K562 (cell line): ENCODE data around the gene PXN. TPM values are rescaled to one million over a fixed set of nuclear protein-coding genes. Genes with fewer than 3 reads are reported as not detected.

Experiments used
- ATAC-seq: fragments of 200-7000 bp; cut with Tn5 transposase; 3 replicates; pipeline ENCODE4 v1.9.1; 2020; ENCODE audit warnings: moderate library complexity
- BruUV-seq: library from RNA; stranded (reverse); fragments of 400-500 nt; replicated peaks from 2 replicates; lab custom pipeline; 2021; lab: Mats Ljungman, UMichigan
- CTCF ChIA-PET: fragments of 300-600 bp; formaldehyde crosslinking; extraction: SDS; loops from one replicate; lab custom pipeline; 2021; ENCODE audit warnings: low intra/inter-chr PET ratio; lab: Yijun Ruan, JAX
- POLR2A ChIA-PET: fragments of 300-600, 350-650 bp; sonication (Branson Sonifier 250); formaldehyde crosslinking; extraction: SDS; loops from one replicate; lab custom pipeline; 2021; ENCODE audit warnings: antibody characterized with exemption, inconsistent platforms; lab: Yijun Ruan, JAX
- DNase-seq, 4 experiments: peaks; one replicate each; pipeline versions ENCODE4 v3.0.0 to v3.0.0-alpha.2; 2011 to 2018; ENCODE audit warnings: low spot score in 3 of 4, mixed read lengths in 3 of 4; ENCODE audit errors: extremely low read depth in 1 of 4
- FAIRE-seq: peaks from 2 replicates; lab custom pipeline; 2011; peaks lifted over from hg19 to GRCh38; lab: Jason Lieb, UNC
- H2AFZ ChIP-seq: 2 replicates; pipeline ENCODE4 v1.6.0; 2011; ENCODE audit warnings: low read depth, low read length, control low read depth, inconsistent platforms
- H3K27ac ChIP-seq: fragments of 200-600 bp; 3 replicates; pipeline ENCODE4 v1.8.0; 2011; ENCODE audit warnings: low read depth, mild to moderate bottlenecking, control low read depth, inconsistent platforms, low read length, moderate library complexity, mixed read lengths; ENCODE audit errors: extremely low read depth
- H3K27me3 ChIP-seq, 2 experiments: fragments of 300-600 bp in 1 of 2; 2 replicates in 1 of 2; 3 replicates in 1 of 2; pipeline versions ENCODE4 v1.6.0 to v1.8.0; 2011; ENCODE audit warnings: inconsistent platforms in 2 of 2, low read length in 2 of 2, mild to moderate bottlenecking in 1 of 2, mixed read lengths in 1 of 2, moderate library complexity in 1 of 2; ENCODE audit not compliant: control insufficient read depth in 2 of 2, insufficient read depth in 2 of 2
- H3K36me3 ChIP-seq: fragments of 300-600 bp; 3 replicates; pipeline ENCODE4 v1.8.0; 2011; ENCODE audit warnings: mild to moderate bottlenecking, low read length, inconsistent platforms; ENCODE audit not compliant: control insufficient read depth, insufficient read depth
- H3K4me1 ChIP-seq, 2 experiments: fragments of 200-600 bp in 1 of 2; replicated peaks in 1 of 2; 2 replicates in 1 of 2; 3 replicates in 1 of 2; pipeline versions ENCODE4 v1.5.1 to v1.8.0; 2011; ENCODE audit warnings: inconsistent platforms in 2 of 2, low read length in 2 of 2, mild to moderate bottlenecking in 1 of 2, mixed read lengths in 1 of 2, moderate library complexity in 1 of 2; ENCODE audit not compliant: control insufficient read depth in 2 of 2, insufficient read depth in 2 of 2
- H3K4me2 ChIP-seq: 2 replicates; pipeline ENCODE4 v1.6.1; 2011; ENCODE audit warnings: low read length, control low read depth, inconsistent platforms, mixed read lengths; ENCODE audit not compliant: insufficient read depth
- H3K4me3 ChIP-seq: fragments of 200-600 bp; sonication (generic), shearing (Covaris generic); 2 replicates; pipeline ENCODE4 v1.5.1; 2016; ENCODE audit warnings: control low read depth, inconsistent platforms
- H3K79me2 ChIP-seq: fragments of 200-600 bp; 3 replicates; pipeline ENCODE4 v1.8.0; 2011; ENCODE audit warnings: low read length, inconsistent platforms; ENCODE audit not compliant: control insufficient read depth, insufficient read depth
- H3K9ac ChIP-seq, 2 experiments: 2 replicates each; pipeline versions ENCODE4 v1.6.0 to v1.6.1; 2011; ENCODE audit warnings: low read depth in 2 of 2, low read length in 2 of 2, control low read depth in 1 of 2, inconsistent platforms in 1 of 2, mild to moderate bottlenecking in 1 of 2, mixed read lengths in 1 of 2; ENCODE audit not compliant: insufficient read depth in 1 of 2
- H3K9me1 ChIP-seq: one replicate; pipeline ENCODE4 v1.6.0; 2011; ENCODE audit warnings: inconsistent platforms, mild to moderate bottlenecking, low read length, moderate library complexity; ENCODE audit not compliant: control insufficient read depth, insufficient read depth
- H3K9me3 ChIP-seq: replicated peaks from 2 replicates; pipeline ENCODE4 v1.5.1; 2011; ENCODE audit warnings: low read depth, low read length, inconsistent platforms; ENCODE audit not compliant: control insufficient read depth, insufficient read depth
- H4K20me1 ChIP-seq: replicated peaks from 2 replicates; pipeline ENCODE4 v1.6.1; 2011; ENCODE audit warnings: low read length, inconsistent platforms, mixed read lengths; ENCODE audit not compliant: control insufficient read depth, insufficient read depth
- FOXK1 ChIP-seq: sonication (generic); formaldehyde crosslinking; IDR thresholded peaks from 2 replicates; pipeline ENCODE4 v1.8.0; 2022; ENCODE audit warnings: missing genetic modification reagents, mild to moderate bottlenecking, borderline replicate concordance
- HLTF ChIP-seq: fragments of 450-650 bp; IDR thresholded peaks from 2 replicates; pipeline ENCODE4 v1.6.1; 2016
- NFATC3 ChIP-seq: fragments of 450-650 bp; IDR thresholded peaks from 2 replicates; pipeline ENCODE4 v1.6.1; 2017; ENCODE audit warnings: mild to moderate bottlenecking
- TAL1 ChIP-seq: fragments of 450-650 bp; IDR thresholded peaks from 2 replicates; pipeline ENCODE4 v1.6.1; 2016; ENCODE audit warnings: mild to moderate bottlenecking
- USF1 ChIP-seq: sonication (generic); formaldehyde crosslinking; IDR thresholded peaks from 2 replicates; pipeline ENCODE4 v1.9.0; 2022; ENCODE audit warnings: mild to moderate bottlenecking, missing genetic modification reagents
- WGBS: fragments of 100-300 bp; shearing (Covaris generic); methylation state at CpG from one replicate; pipeline ENCODE4 v1.1.6; 2016; ENCODE audit warnings: low coverage, mixed read lengths; ENCODE audit not compliant: insufficient coverage; ENCODE audit errors: missing lambda C conversion rate; 5-methylcytosine and 5-hydroxymethylcytosine counted together
- in situ Hi-C: fragments of 300-500 bp; cut with MboI; formaldehyde crosslinking; loops from 4 replicates; pipeline ENCODE4 v1.15.0; 2018; ENCODE audit warnings: inconsistent platforms, mixed read lengths
- intact Hi-C: fragments of 100-400 bp; cut with micrococcal nuclease; formaldehyde crosslinking; loops from 2 replicates; pipeline ENCODE4 v1.14.2; 2022
- polyA plus RNA-seq, 8 experiments: library from polyadenylated mRNA; depleted of rRNA in 4 of 8; stranded (reverse) in 5 of 8; unstranded in 3 of 8; fragments of >200 nt; fragmentation: Nextera tagmentation in 2 of 8; fragmentation: Illumina TruSeq in 1 of 8; extraction: Ambion mirVana in 2 of 8; extraction: Trizol in 1 of 8; gene quantifications; 2 replicates each; pipeline versions ENCODE4 v1.2.1 to v1.2.3, GENCODE V29; 2011 to 2014; ENCODE audit warnings: inconsistent platforms in 1 of 8, missing spikeins in 1 of 8
- total RNA-seq, 7 experiments: library from RNA; depleted of rRNA in 6 of 7; stranded (reverse); fragments of >200 nt in 6 of 7; fragmentation: Illumina TruSeq in 2 of 7; extraction: Trizol in 2 of 7; gene quantifications; 2 replicates each; pipeline versions ENCODE4 v1.2.1 to v1.2.3, GENCODE V29; 2011 to 2021; ENCODE audit warnings: low replicate concordance in 1 of 7
- TF ChIP-seq, protein P1 (sequence below), 2 experiments: fragments of 450-650 bp in 1 of 2; IDR thresholded peaks; 2 replicates each; pipeline ENCODE4 v1.6.1; 2011 to 2017; ENCODE audit warnings: low read depth in 2 of 2, antibody characterized with exemption in 1 of 2, borderline replicate concordance in 1 of 2, low read length in 1 of 2, mild to moderate bottlenecking in 1 of 2, mixed read lengths in 1 of 2; ENCODE audit not compliant: control insufficient read depth in 1 of 2
- TF ChIP-seq, protein P2 (sequence below): IDR thresholded peaks from 2 replicates; pipeline ENCODE4 v1.6.1; 2016; ENCODE audit warnings: missing genetic modification characterization, missing compliant biosample characterization

The PXN gene
- total and polyA plus RNA-seq, 9 of the 15 experiments (the other 6 are each of a cell fraction or from before 2014, with no cell fraction given) = 4.0 to 74.1 (median 18.6) TPM

DNA sequence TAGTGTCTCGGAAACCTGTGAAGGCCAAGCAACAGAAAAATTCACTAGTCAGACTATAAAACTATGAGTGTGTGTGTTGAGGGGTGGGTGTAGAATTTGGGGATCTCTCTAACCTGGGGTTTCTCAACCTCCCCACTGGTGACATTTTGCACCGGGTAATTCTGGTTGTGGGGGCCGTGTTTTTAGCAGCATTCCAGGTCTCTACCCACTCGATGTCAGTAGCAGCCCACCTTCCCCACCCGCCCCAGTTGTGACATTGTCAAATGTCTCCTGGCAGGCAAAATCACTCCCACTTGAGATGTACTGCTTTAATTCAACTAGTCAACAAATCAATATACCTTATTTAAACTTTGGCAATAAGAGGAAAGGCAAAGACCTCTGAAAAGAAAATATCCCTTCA is 75.1 kb downstream of the PXN start:
- Histone ChIP-seq H3K4me1 (peaks cover 12% of the 10 kb centered on the region in 2 experiments; a peak in 4 of 5 replicates), H3K4me2 (no peak overlapping the region), H3K79me2 (peaks cover 84% of the 10 kb centered on the region), H3K4me3 (no peak overlapping the region), H3K9me3 (no peaks in the 10 kb centered on the region), H3K27ac (no peak overlapping the region), H4K20me1 (peaks cover 14% of the 10 kb centered on the region; the same call in 1 of the 2 replicates), H3K9ac (no peak overlapping the region), H3K36me3 (peaks cover 76% of the 10 kb centered on the region), H3K27me3 (no peaks in the 10 kb centered on the region), H2AFZ (no peak overlapping the region), H3K9me1 (no peaks in the 10 kb centered on the region)
- no TSS peak for BruUV-seq
- FAIRE-seq = no peak
- intact Hi-C loops = no loop called here
- CTCF ChIA-PET = no interaction called here
- ATAC-seq = no peak
- WGBS = 98% methylated on average over 5 of the region's 5 CpGs
- TF ChIP-seq, protein P1, sequence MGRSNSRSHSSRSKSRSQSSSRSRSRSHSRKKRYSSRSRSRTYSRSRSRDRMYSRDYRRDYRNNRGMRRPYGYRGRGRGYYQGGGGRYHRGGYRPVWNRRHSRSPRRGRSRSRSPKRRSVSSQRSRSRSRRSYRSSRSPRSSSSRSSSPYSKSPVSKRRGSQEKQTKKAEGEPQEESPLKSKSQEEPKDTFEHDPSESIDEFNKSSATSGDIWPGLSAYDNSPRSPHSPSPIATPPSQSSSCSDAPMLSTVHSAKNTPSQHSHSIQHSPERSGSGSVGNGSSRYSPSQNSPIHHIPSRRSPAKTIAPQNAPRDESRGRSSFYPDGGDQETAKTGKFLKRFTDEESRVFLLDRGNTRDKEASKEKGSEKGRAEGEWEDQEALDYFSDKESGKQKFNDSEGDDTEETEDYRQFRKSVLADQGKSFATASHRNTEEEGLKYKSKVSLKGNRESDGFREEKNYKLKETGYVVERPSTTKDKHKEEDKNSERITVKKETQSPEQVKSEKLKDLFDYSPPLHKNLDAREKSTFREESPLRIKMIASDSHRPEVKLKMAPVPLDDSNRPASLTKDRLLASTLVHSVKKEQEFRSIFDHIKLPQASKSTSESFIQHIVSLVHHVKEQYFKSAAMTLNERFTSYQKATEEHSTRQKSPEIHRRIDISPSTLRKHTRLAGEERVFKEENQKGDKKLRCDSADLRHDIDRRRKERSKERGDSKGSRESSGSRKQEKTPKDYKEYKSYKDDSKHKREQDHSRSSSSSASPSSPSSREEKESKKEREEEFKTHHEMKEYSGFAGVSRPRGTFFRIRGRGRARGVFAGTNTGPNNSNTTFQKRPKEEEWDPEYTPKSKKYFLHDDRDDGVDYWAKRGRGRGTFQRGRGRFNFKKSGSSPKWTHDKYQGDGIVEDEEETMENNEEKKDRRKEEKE (IDR thresholded peaks at IDR 0.05; ENCODE audit: borderline replicate concordance in 1 of 2, control insufficient read depth in 1 of 2, low read depth in 2 of 2, low read length in 1 of 2) = no peak
- TF ChIP-seq USF1 (no peak), TAL1 (no peak), FOXK1 (CRISPR knock-in tag) (no peak), HLTF (no peak), NFATC3 (no peak)
- TF ChIP-seq, protein P2, sequence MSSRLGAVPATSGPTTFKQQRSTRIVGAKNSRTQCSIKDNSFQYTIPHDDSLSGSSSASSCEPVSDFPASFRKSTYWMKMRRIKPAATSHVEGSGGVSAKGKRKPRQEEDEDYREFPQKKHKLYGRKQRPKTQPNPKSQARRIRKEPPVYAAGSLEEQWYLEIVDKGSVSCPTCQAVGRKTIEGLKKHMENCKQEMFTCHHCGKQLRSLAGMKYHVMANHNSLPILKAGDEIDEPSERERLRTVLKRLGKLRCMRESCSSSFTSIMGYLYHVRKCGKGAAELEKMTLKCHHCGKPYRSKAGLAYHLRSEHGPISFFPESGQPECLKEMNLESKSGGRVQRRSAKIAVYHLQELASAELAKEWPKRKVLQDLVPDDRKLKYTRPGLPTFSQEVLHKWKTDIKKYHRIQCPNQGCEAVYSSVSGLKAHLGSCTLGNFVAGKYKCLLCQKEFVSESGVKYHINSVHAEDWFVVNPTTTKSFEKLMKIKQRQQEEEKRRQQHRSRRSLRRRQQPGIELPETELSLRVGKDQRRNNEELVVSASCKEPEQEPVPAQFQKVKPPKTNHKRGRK (tag) = no peak
- DNase-seq = no peak
- in situ Hi-C loops = no loop called here
- POLR2A ChIA-PET = interaction anchor here (8.0 kb wide), 1 partner anchor 11 kb away, joined by 106 read pairs; the partner anchor contains the start of gene RPLP0
